Stimulated activated CD4-positive, alpha-beta T cell treated with anti-CD3 and anti-CD28 coated beads, Interleukin-12 subunit alpha, Interleukin-12 subunit beta, amount 100 ng/mL, for 4 hours (primary cell): ENCODE data around the gene TMEM50B.
"Not testable (repeated sequence)": the region's sequence is repeated elsewhere in the genome, so short reads cannot be mapped to it uniquely, and the experiment has no call there.

ENCODE experiments used
- DNase-seq: peaks from one replicate; pipeline ENCODE4 v3.0.0-alpha.2; 2020

Gene TMEM50B

DNA sequence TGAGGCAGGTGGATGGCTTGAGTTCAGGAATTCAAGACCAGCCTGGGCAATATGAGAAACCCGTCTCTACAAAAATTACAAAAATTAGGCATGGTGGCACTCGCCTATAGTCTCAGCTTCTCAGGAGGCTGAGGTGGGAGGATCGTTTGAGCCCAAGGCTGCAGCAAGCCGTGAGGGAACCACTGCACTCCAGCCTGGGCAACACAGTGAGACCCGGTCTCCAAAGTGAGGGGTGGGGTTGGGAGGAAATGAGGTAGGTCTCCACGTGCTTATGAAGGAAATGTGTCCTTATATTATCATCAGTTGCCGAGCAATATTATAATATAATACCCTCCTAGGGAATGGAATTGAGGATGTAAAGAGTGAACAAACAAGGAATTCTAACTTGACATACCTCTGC is 2.7 kb downstream of the TMEM50B start:
- DNase-seq, result no peak

DNA sequence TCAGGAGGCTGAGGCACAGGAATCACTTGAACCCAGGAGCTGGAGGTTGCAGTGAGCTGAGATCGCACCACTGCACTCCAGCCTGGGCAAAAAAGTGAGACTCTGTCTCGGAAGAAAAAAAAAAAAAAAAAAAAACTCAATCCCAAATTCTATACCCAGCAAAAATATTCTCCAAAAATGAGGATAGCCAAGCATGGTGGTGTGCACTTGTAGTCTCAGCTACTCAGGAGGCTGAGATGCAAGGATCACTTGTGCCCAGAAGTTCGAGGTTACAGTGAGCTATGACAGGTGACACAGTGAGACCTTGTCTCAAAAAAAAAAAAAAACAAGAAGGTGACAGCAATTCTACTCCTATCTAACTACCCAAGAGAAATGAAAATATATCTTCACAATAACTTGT is 6.4 kb downstream of the TMEM50B start:
- DNase-seq, result no peak

DNA sequence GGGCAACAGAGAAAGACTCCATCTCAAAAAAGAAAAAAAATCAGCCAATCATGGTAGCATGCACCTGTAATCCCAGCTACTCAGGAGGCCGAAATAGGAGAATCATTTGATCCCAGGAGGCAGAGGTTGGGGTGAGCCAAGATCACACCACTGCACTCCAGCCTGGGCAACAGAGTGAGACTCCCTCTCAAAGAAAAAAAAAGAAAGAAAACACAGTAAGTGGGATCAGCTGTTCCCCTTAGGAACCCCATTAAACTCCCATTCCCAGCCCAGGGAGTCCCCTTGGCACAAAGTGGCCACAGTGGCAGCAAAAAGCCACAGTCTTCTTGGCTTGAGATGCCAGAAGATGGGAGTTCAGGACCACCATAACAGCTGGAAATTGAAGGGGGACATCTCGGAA is 9.1 kb downstream of the TMEM50B start:
- no peak for DNase-seq

DNA sequence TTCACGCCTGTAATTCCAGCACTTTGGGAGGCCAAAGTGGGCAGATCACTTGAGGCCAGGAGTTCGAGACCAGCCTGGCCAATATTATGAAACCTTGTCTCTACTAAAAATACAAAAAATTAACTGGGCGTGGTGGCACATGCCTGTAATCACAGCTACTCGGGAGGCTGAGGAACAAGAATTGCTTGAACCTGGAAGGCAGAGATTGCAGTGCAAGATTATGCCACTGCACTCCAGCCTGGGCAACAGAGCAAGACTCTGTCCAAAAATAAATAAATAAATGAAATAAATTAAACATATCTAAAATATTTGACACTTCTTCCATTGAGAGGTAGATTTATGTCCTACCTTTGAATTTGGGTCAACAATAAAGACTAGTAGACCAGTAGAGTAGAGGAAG is 10.6 kb downstream of the TMEM50B start:
- not testable (repeated sequence) for DNase-seq

DNA sequence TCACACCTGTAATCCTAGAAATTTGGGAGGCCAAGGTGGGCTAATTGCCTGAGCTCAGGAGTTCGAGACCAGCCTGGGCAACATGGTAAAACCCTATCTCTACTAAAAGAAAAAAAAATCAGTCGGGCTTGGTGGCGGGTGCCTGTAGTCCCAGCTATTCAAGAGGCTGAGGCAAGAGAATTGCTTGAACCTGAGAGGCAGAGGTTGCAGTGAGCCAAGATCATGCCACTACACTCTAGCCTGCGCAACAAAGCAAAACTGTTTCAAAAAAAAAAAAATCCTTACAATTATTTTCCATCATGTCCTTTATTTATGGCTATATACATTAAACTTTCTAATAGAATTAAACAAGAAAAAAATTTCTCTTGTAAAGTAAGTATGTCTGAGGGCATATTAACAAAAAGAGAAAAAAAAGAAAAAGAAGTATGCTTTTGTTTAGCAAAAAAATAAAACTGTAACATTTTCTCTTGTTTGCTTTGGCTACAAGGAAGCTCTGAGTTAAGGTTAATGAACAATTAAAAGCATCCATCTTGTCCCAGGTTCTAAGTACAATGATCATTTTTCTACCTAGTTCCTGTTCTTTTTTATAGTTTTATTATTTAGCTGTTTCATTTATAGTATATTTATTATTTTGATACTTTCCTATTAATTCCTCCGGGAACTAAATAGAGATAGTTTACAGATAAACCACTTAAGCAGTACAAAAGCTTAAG is 18.1 kb downstream of the TMEM50B start:
- no peak for DNase-seq

DNA sequence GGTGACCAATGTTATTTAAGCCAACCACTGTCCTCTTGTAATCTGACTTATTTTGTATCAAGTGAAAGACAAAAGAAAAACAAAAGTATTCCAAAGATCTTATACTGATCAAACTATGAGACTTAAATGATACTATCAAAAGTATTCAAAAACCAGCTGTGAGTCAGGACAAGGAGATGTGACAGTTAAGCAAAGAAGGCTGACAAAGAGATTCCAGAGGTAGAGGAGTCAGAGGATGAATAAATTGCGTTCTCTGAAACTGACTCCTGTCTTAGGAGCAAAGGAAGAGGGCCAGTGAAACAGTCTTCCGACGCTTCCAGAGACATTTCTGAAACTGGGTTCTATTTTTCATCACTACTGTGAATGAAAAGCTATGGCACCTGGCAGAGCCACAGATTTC is 20.9 kb downstream of the TMEM50B start:
- DNase-seq, result no peak

DNA sequence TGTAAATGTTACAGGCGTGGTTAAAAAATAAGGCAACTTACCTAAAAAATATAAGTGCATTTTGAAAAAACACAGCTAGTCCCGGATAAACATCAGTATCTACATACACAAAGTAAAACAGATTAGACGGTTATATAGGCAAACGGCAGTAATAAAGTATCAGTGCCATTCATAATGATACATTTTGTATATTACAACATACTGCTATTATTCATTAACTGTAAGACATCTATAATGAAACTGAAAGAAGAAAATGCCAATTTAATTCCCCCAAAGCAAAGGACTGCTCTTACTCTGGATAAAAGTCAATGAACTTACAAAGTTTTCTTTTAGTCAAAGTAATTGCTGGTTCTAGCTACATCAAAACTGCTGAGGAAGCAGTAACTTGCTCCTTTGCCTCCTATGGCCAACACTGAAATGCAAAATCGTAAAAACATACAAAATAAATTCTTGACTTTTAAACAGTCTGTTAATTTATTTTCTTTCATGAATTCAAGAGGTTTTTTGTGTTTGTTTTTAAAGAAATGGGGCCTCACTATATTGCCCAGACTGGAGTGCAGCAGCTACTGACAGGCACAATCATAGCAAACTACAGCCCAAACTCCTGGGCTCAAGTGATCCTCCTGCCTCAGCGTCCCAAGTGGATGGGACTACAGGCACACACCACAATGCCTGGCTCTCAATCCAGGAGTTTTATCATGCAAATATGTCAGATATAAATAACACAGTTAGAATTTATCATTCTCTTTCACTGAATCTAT is 23.9 kb downstream of the TMEM50B start:
- no peak for DNase-seq

DNA sequence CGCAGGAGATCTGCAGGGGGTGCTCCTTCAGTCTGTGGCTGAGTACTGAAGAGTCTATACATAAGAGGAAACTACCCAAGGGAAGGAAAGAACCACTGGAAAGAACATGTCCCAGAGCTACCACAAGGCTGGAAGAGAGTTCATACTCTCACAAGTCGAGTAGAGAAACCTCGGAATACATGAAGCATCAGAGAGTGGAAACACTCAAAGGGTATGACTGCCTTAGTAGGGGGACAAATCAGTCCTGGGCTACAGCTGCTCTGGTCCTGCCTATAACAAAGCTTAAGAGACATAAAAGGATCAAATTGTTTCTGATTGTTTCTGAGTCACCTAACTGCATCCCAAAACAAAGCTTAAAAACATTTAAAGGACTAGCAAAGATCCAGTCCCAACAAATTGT is 27.4 kb downstream of the TMEM50B start:
- no peak for DNase-seq

DNA sequence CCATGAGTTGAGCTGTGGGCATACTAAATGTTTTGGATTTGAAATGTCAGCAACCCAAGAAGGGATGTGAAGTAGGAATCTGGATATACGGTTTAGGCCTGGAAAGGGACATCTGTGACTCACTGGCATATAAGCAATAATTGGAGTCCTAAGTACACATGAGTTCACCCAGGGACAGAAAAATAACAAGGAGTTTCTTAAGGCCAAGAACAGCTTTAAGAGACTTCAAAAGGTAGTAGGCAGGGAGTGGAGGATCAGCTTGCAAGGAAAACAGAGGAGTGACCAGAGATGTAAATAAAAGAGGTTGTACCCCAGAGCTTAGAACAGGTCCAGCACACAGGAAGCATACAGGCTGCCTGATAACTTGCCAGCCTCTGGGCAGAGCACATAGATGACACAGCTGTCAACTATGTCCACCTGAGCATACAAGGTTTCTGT is 28.1 kb downstream of the TMEM50B start:
- no peak for DNase-seq

DNA sequence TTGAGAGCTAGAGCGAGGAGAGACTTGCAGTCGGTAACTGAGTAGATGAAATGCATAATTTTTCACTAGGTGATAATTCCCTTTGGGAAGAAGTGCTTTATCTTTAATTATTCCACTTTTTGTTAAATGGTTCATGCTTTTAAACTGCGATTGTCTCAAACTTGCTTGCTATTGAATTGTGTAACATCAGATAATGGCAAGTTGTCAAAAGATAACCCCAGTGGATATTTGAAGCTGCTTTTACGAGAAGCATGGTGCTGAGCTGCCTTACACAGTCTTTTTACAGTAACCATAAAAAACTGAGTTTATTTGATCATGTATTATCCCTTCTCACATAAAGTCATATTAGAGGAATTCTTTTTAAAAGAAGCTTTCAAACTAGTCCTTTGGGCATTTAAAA is 30.2 kb downstream of the TMEM50B start:
- DNase-seq, result no peak

DNA sequence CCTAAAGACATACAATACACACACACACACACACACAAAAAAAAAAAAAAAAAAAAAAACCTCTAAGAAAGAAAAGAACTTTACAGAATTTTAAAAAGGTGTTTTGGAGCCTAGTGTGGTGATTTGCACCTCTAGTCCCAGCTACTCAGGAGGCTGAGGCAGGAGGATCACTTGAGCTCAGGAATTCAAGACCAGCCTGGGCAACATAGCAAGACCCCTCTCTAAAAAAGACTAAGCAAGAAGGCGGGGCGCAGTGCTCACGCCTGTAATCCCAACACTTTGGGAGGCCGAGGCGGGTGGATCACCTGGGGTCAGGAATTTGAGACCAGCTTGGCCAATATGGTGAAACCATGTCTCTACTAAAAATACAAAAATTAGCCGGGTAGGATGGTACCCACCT is 33.2 kb downstream of the TMEM50B start:
- not testable (repeated sequence) for DNase-seq

DNA sequence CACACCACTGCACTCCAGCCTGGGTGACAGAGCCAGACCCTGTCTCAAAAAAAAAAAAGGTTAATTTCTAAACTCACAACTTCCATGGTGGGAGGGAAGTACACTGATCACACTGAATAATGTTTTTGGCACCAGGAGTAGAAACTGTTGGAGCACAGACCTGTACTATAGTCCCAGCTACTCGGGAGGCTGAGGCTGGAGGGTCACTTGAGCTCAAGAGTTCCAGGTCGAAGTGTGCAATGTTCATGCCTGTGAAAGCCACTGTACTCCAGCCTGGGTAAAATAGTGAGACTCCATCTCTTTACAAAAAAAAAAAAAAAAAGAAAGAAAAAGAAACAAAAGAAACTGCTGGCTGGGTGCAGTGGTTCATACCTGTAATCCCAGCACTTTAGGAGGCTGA is 35.3 kb downstream of the TMEM50B start:
- DNase-seq, result no peak

DNA sequence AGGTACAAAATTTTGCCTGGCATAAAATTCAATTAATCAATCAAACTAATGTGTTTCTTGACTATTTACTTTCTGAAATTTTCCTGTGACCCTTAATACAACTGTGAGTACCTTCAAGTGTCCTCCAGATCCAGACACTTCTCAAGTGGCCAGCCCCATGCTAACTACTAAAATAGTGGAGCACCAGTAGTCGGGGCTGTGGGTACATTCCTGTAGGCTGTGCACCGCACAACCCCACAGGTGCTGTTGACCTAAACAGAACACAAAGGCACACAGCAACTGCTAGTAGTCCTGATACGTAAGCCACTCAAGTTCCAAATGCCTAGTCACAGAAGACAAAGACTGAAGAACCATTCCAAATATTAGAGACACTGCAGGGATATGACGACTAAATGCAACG is 36.6 kb downstream of the TMEM50B start:
- DNase-seq, result no peak

DNA sequence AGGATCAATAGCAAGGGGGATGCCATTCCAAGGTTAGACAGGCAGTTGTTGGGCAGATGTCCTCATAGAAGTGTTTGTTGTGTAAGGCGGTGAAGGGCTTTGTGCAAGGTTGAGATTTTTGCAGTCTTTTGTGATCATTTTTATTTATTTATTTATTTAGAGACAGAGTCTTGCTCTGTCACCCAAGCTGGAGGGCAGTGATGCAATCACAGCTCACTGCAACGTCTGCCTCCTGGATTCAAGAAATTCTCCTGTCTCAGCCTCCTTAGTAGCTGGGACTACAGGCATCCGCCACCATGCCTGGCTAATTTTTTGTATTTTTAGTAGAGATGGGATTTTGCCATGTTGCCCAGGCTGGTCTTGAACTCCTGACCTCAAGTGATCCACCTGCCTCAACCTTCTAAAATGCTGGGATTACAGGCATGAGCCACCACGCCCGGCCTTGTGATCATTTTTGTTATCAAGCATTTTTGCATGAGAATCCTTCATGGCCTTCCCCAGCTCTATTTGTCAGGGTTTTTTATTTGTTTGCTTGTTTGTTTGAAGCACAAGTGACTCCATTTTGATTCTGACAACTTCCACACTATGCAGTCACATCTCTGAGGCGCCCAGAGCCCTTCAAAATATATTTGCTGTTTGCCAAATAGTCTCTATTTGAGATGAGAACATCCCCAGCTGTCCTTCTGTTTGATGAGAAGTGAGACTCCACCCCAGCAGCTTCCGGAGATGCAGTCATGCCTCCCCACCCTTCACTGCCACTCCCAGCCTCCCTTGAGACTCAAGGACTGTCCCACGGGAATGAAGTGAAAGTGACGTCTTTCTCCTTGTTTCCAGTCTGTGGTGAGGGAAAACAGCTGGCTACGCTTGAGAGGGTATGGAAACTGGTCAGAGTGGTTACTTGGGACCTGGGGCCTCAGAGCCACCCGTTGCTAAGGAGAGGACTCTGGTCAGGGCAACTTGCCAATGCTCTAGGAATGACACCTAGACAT is 38.0 kb downstream of the TMEM50B start:
- DNase-seq, result no peak

DNA sequence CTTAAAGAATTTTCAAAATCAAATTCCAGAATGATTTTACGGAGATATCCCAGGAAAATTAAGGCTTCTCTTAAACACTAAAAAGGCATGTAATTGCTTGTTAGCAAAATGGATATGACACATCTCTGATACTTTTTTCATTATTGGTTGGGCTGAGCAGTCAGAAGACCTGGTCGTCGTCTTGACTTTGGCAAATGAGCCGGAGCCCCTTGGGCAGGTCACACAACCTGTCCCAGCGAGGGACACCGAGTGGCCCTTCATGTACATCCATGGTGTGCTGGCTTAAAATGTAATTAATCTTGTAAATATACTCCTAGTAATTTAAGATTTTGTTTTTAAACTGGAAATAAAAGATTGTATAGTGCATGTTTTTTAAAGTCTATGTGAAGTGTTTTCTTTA is 42.6 kb downstream of the TMEM50B start:
- DNase-seq, result no peak

DNA sequence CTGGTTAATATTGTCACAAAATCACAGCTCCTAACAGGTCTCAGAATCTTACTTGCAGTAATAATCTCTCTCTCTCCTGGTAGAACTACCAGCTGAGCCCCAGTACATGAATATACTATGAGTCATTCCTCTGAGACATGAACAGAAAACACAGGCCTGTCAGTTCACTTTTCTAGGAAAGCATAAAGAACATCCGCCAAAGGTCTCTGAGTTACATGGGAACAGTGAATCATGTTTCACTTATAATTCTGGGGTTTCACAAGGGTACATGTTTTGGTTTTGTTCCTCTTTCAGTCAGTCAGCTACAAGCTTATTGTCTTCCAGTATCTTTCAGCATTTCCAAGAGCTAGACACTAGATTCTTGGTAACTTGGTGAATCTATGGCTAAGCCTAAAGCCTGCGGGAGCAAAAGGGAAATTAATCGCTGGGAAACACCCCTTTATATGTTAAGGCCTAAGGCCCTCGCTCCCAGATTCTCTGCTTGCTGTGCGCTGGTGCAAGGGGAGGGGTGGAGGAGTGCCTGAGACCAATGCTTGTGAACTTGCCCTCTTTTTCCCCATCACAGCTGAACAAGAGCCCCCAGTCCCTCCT is 44.9 kb downstream of the TMEM50B start:
- DNase-seq, result peak; percentile 24

DNA sequence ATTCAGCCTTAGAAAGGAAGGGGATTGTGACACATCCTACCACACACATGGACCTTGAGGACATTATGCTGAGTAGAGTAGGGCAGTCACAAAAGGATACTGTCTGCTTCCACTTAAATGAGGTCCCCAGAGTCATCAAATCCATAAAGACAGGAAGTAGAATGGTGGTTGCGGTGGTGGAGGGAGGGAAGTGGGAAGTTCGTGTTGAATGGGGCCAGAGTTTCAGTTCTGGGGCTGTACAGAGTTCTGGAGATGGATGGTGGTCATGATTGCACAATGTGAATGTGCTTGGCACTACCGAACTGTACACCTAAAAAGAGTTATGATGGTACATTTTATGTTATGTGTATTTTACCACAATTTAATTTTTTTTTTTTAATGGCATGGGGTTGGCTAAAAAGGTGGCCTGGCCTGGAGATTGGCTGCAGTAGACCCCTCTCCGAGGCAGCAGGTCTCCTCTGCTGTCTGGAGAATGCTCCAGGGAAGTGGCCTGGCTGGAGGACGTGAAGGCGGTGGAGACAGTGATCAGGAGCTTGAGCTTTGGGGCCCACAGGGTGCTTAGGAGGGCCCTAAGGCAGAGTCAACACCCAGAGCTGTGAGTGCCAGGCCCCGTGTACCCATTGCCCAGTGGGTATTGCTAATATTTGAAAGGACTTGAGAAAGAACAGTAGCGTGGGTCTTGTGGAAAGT is 46.2 kb downstream of the TMEM50B start:
- no peak for DNase-seq

DNA sequence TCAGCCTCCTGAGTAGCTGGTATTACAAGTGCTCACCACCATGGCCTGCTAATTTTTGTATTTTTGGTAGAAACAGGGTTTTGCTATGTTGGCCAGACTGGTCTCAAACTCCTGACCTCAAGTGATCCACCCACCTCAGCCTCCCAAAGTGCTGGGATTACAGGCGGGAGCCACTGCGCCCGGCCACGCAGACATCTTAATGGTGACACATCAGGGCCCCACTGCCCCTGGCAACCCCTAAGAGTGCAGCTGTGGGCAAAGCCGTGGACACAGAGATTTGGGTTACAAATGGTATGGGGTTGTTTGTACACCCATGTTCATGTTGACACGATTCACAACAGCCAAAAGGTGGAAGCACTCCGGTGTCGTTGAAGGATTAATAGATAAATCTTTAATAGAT is 46.8 kb downstream of the TMEM50B start:
- no peak for DNase-seq

DNA sequence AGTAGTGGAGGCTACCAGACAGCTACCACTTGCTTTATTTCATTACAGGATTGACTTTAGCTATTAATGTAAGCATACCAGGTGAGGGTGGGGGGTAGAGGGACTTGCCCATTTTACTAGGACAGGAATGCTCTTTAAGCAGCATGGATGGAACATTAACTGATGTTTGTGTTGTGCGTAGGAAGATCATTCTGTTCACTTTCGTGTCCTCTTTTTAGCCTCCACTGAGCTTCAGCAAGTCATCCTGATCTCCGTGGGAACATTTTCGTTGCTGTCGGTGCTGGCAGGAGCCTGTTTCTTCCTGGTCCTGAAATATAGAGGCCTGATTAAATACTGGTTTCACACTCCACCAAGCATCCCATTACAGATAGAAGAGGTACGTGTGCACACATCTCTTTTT is 47.3 kb downstream of the TMEM50B start:
- no peak for DNase-seq

DNA sequence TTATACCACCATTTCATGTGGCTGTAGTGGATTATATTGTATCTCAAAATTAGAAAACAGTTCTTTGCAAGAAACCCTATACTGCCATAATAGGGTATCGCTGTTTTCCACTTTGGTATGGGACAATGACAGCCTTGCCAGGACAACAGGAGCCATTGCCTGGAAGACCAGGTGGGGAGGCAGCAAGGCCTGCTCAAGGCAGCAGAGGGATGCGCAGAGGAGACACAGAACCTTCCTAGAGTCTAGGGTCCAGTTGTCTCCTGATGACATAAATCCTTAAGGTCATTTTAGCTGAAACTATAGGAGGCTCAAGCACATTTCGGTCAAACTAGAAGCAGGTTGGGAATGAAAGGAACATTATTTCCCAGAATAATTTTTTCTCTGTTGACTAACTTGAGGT is 48.9 kb downstream of the TMEM50B start:
- no peak for DNase-seq

DNA sequence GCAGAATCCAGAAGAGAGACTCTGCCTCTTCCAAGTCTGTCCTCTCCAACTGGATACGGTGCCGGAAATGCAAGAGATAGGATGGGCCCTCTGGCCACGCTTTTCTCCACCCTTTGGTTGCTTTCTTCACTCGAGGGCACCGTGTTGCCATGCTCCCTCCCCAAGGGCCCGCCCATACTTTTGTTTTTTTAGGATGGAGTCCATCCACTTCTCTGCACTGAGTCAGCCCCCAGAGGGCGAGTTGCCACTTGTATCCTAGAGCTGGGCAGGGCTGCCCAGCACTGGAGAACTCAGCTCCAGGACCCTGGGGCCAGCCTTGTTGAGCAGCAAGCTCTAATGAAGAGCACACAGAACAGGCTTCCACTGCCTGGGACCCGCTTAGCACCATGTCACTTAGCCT is 51.1 kb downstream of the TMEM50B start:
- DNase-seq, result no peak

DNA sequence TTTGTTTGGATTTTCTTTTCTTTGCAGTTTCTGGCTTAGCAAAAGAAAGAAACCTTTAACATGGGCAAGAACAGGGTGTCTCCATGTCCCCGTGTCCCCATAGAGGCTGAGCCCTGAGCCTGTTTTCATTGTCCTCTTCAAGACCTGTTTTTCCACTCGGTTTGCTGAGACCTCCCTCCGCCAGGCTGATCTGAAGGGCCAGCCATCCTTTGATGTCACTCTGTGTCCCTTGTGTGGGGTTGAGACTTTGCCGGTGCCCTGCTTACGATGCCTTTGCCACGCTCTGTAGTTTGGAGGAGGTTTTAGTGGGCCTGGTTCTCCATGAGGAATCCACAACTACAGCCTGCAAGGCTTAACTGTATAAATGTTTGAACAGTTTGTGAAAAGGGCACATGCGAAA is 52.7 kb downstream of the TMEM50B start:
- no peak for DNase-seq
